Esophagus muscularis mucosa (tissue), 3 donors: ENCODE results near the gene KIF21A.

Source experiments
- POLR2A ChIP-seq: fragments of 450-650 bp; IDR thresholded peaks from one replicate; pipeline ENCODE4 v1.6.1; 2017; ENCODE audit warnings: antibody characterized with exemption, moderate library complexity, mild to moderate bottlenecking, low read depth
- POLR2AphosphoS5 ChIP-seq, 2 donors: sonication (generic); formaldehyde crosslinking; IDR thresholded peaks; one replicate each; pipeline ENCODE4 v1.6.1; 2017; ENCODE audit warnings: antibody characterized with exemption in 2 of 2
- TF ChIP-seq, protein P1 (sequence below), 3 experiments: fragments of 200-600 bp in 2 of 3; fragments of 450-650 bp in 1 of 3; sonication (generic) in 2 of 3; IDR thresholded peaks; one replicate each; pipeline ENCODE4 v1.5.1; 2017 to 2019; ENCODE audit warnings: antibody characterized with exemption in 3 of 3, mild to moderate bottlenecking in 2 of 3, moderate library complexity in 1 of 3

DNA sequence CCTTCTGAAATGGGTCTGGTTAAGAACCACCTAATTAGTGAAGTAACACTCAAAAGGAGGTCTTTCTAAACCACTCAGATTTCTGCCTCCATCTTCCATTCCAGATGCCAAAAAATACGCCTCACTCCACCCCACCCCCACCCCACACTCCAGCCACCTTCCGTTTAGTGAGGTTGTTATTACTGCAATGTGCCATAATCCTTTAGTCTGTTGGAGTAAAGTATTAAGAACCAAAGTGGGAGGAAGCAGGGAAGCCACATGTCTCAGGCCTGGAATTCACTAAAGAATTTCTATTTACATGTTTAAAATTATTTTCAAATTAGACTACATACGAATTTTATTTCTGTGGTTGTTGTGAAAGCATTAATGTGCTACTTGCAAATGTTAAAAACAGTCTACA, 7.4 kb downstream of the KIF21A start:
- TF ChIP-seq POLR2A (no peak), POLR2AphosphoS5 (IDR thresholded peaks at IDR 0.05) (no peak)
- TF ChIP-seq, protein P1, sequence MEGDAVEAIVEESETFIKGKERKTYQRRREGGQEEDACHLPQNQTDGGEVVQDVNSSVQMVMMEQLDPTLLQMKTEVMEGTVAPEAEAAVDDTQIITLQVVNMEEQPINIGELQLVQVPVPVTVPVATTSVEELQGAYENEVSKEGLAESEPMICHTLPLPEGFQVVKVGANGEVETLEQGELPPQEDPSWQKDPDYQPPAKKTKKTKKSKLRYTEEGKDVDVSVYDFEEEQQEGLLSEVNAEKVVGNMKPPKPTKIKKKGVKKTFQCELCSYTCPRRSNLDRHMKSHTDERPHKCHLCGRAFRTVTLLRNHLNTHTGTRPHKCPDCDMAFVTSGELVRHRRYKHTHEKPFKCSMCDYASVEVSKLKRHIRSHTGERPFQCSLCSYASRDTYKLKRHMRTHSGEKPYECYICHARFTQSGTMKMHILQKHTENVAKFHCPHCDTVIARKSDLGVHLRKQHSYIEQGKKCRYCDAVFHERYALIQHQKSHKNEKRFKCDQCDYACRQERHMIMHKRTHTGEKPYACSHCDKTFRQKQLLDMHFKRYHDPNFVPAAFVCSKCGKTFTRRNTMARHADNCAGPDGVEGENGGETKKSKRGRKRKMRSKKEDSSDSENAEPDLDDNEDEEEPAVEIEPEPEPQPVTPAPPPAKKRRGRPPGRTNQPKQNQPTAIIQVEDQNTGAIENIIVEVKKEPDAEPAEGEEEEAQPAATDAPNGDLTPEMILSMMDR (IDR thresholded peaks at IDR 0.05), result no peak
